Measurements from ENCODE around the gene TRIM46.

DNA sequence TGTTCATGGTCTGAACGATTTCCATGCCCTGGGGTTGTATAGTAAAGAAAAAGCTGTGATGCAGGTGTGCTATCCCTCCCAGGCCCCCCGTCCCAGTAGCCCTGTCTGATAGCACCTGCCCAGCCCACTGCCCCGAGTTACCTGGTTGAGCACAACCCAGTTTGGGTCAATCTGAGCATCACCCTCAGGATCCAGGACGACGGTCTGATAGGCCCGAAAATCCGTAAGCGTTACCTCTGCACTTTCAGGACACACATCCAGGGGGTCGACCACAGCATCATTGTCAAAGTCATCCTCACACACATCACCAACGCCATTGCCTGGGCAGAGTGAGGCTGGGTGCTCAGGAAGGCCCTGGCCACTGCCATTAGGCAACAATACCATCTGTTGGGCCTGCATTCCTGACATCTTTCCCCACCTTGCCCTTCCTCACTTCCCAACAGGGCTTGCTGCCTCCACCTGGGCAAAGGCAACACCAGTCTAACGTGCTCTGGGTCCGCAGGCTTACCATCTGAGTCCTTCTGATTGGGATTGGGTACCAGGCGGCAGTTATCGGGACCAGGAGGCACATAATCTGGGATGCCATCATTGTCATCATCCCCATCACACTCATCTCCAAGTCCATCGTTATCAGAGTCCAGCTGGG lies 24.4 kb downstream of the TRIM46 start:
- TF ChIP-seq POLR2A (IDR thresholded peaks at IDR 0.05) (no peak), POLR2AphosphoS5 (IDR thresholded peaks at IDR 0.05) (no peak)

Data from sigmoid colon (tissue), 4 donors.